MCF 10A (cell line): ENCODE results near the gene GNB3. TPM values are rescaled to one million over a fixed set of nuclear protein-coding genes. Genes with fewer than 3 reads are reported as not detected.
A peak's percentile ranks its signal among the peaks of the same experiment; 100 is the strongest.

Experiments
- BruUV-seq: library from RNA; stranded (reverse); fragments of 400-500 nt; replicated peaks from 2 replicates; lab custom pipeline; 2021; lab: Mats Ljungman, UMichigan
- CTCF ChIA-PET: fragments of 300-600 bp; sonication (Branson Sonifier 250); formaldehyde crosslinking; extraction: SDS; loops from one replicate; lab custom pipeline; 2021; ENCODE audit warnings: antibody characterized with exemption, inconsistent platforms; lab: Yijun Ruan, JAX
- POLR2A ChIA-PET: fragments of 300-600, 350-650 bp; sonication (Branson Sonifier 250); formaldehyde crosslinking; extraction: SDS; loops from one replicate; lab custom pipeline; 2020; ENCODE audit warnings: antibody characterized with exemption, inconsistent platforms; lab: Yijun Ruan, JAX
- DNase-seq: peaks from one replicate; pipeline ENCODE4 v3.0.0-alpha.2; 2018; ENCODE audit not compliant: unreplicated experiment
- H3K27ac Mint-ChIP-seq: one replicate; pipeline ENCODE4 v1.8.0; 2022; ENCODE audit warnings: mild to moderate bottlenecking, low read depth, mixed read lengths; ENCODE audit not compliant: unreplicated experiment
- H3K27me3 Mint-ChIP-seq: one replicate; pipeline ENCODE4 v1.8.0; 2022; ENCODE audit warnings: mixed read lengths; ENCODE audit not compliant: insufficient read depth, unreplicated experiment
- H3K36me3 Mint-ChIP-seq: one replicate; pipeline ENCODE4 v1.8.0; 2022; ENCODE audit warnings: mild to moderate bottlenecking, moderate library complexity, mixed read lengths; ENCODE audit not compliant: insufficient read depth, unreplicated experiment
- H3K4me1 Mint-ChIP-seq: one replicate; pipeline ENCODE4 v1.8.0; 2022; ENCODE audit warnings: mixed read lengths; ENCODE audit not compliant: insufficient read depth, unreplicated experiment
- H3K4me3 Mint-ChIP-seq: one replicate; pipeline ENCODE4 v1.8.0; 2022; ENCODE audit warnings: mild to moderate bottlenecking, moderate library complexity, mixed read lengths; ENCODE audit not compliant: unreplicated experiment
- H3K9me3 Mint-ChIP-seq: one replicate; pipeline ENCODE4 v1.8.0; 2022; ENCODE audit warnings: mixed read lengths; ENCODE audit not compliant: unreplicated experiment
- CTCF ChIP-seq: fragments of 200-600 bp; IDR thresholded peaks from one replicate; pipeline ENCODE4 v1.8.0; 2022; ENCODE audit warnings: antibody characterized with exemption, mild to moderate bottlenecking; ENCODE audit not compliant: unreplicated experiment
- intact Hi-C: fragments of 100-400 bp; cut with micrococcal nuclease; formaldehyde crosslinking; loops from 2 replicates; pipeline ENCODE4 v1.14.1; 2022
- total RNA-seq: library from RNA; stranded (reverse); gene quantifications from 2 replicates; pipeline ENCODE4 v1.2.3, GENCODE V29; 2022

Gene GNB3
- total RNA-seq, 1 experiment from 2014 or later: not detected

- Mint-ChIP-seq H3K4me3 (peak within 1 kb of the TSS; percentile 88), H3K36me3 (peaks cover 45% of the 10 kb centered on the region), H3K27me3 (no peaks in the 10 kb centered on the region), H3K4me1 (peaks cover 31% of the 10 kb centered on the region), H3K27ac (peak within 1 kb of the TSS; percentile 90), H3K9me3 (no peaks in the 10 kb centered on the region)
- POLR2A ChIA-PET: interaction anchor here (0.6 to 7.9 kb wide), 37 partner anchors 9 to 653 kb away, joined by 3 to 130 read pairs (median 5); partner anchors contain the start of genes ATN1, C12orf57, COPS7A and GNB3
- DNase-seq: peak; percentile 100
- TF ChIP-seq CTCF: no peak
- intact Hi-C loops: loop anchor here (1.0 kb wide), 1 partner anchor 39 kb away; no protein-coding TSS in a partner anchor
- CTCF ChIA-PET: interaction anchor here (0.6 to 7.3 kb wide), 10 partner anchors 14 to 313 kb away, joined by 3 to 40 read pairs (median 6); partner anchors contain the start of genes MLF2 and SPSB2
- TSS peak; percentile 64 for BruUV-seq
Observed at GRCh38 chr12:6851921-6852650, 11.4 kb downstream of the GNB3 start, which contains the start of gene USP5. Gene USP5, plus strand, starts transcription at chr12:6852150. Its CDS starts 30 bp downstream, at chr12:6852180.

- H3K4me1 Mint-ChIP-seq: peaks cover 31% of the 10 kb centered on the region
- DNase-seq: peak; percentile 38
- no peaks in the 10 kb centered on the region for H3K9me3 Mint-ChIP-seq
- peak overlapping the region; percentile 90 for H3K27ac Mint-ChIP-seq
- H3K36me3 Mint-ChIP-seq: peaks cover 52% of the 10 kb centered on the region
- ChIA-PET CTCF (interaction anchor here (0.6 to 7.3 kb wide), 10 partner anchors 13 to 282 kb away, joined by 3 to 40 read pairs (median 4); partner anchors contain the start of gene SPSB2), POLR2A (interaction anchor here (0.6 to 7.9 kb wide), 27 partner anchors 9 to 654 kb away, joined by 3 to 130 read pairs (median 6); partner anchors contain the start of genes C12orf57, COPS7A, GNB3 and MLF2)
- BruUV-seq: no TSS peak
- H3K27me3 Mint-ChIP-seq: no peaks in the 10 kb centered on the region
- TF ChIP-seq CTCF: no peak
- peak overlapping the region; percentile 88 for H3K4me3 Mint-ChIP-seq
- intact Hi-C loops: loop anchor here (1.0 kb wide), 1 partner anchor 38 kb away; no protein-coding TSS in a partner anchor
Observed at GRCh38 chr12:6852651-6853354, 12.1 kb downstream of the GNB3 start.

GRCh38 chr12:6853626-6854025 is 12.9 kb downstream of the GNB3 start:
- no TSS peak for BruUV-seq
- ChIA-PET POLR2A (interaction anchor here (0.5 to 7.9 kb wide), 17 partner anchors 8 to 248 kb away, joined by 3 to 130 read pairs (median 10); partner anchors contain the start of genes COPS7A, MLF2, PTMS and SPSB2), CTCF (interaction anchor here (0.7 to 7.3 kb wide), 8 partner anchors 12 to 283 kb away, joined by 3 to 40 read pairs (median 8); partner anchors contain the start of gene SPSB2)
- Mint-ChIP-seq H3K27ac (peak overlapping the region; percentile 90), H3K36me3 (peaks cover 52% of the 10 kb centered on the region), H3K27me3 (no peaks in the 10 kb centered on the region), H3K9me3 (no peaks in the 10 kb centered on the region), H3K4me1 (peaks cover 31% of the 10 kb centered on the region), H3K4me3 (peak overlapping the region; percentile 88)
- no peak for DNase-seq
- intact Hi-C loops: no loop called here
- no peak for TF ChIP-seq CTCF
